A673 (cell line): Measurements from ENCODE around the gene BRPF1. TPM values are rescaled to one million over a fixed set of nuclear protein-coding genes. Genes with fewer than 3 reads are reported as not detected.

Experiments used
- BruUV-seq: library from RNA; stranded (reverse); fragments of 400-500 nt; replicated peaks from 2 replicates; lab custom pipeline; 2021; lab: Mats Ljungman, UMichigan
- CTCF ChIA-PET: fragments of 300-600 bp; sonication (Branson Sonifier 250); formaldehyde crosslinking; loops from one replicate; lab custom pipeline; 2022; ENCODE audit warnings: antibody characterized with exemption; lab: Charles Lee
- POLR2A ChIA-PET: fragments of 300-600 bp; sonication (Branson Sonifier 250); formaldehyde crosslinking; loops from one replicate; lab custom pipeline; 2022; ENCODE audit warnings: antibody characterized with exemption; ENCODE audit not compliant: low non-redundant PET; lab: Charles Lee
- DNase-seq: peaks from one replicate; pipeline ENCODE4 v3.0.0-alpha.2; 2015; ENCODE audit warnings: low spot score
- H3K27ac ChIP-seq: fragments of 200-600 bp; sonication (generic); 2 replicates; pipeline ENCODE4 v1.5.1; 2016; ENCODE audit warnings: mixed run types, low read depth, mild to moderate bottlenecking, mixed read lengths, antibody characterized with exemption, low read length; ENCODE audit not compliant: poor library complexity, severe bottlenecking
- H3K27me3 ChIP-seq: fragments of 200-600 bp; sonication (generic); replicated peaks from 2 replicates; pipeline ENCODE4 v1.6.1; 2017; ENCODE audit warnings: mixed run types, low read depth, mild to moderate bottlenecking, mixed read lengths, antibody characterized with exemption, low read length; ENCODE audit not compliant: insufficient read depth, poor library complexity
- H3K36me3 ChIP-seq: fragments of 200-600 bp; sonication (generic); 2 replicates; pipeline ENCODE4 v1.6.1; 2016; ENCODE audit warnings: mixed run types, mild to moderate bottlenecking, mixed read lengths, antibody characterized with exemption, low read length; ENCODE audit not compliant: insufficient read depth, poor library complexity, severe bottlenecking
- H3K4me1 ChIP-seq: fragments of 200-600 bp; sonication (generic); 2 replicates; pipeline ENCODE4 v1.6.1; 2017; ENCODE audit warnings: mixed run types, mild to moderate bottlenecking, mixed read lengths, antibody characterized with exemption, low read length; ENCODE audit not compliant: insufficient read depth, poor library complexity, severe bottlenecking
- H3K4me3 ChIP-seq: fragments of 200-600 bp; sonication (generic); 2 replicates; pipeline ENCODE4 v1.5.1; 2016; ENCODE audit warnings: low read depth, mixed run types, mild to moderate bottlenecking, mixed read lengths, low read length; ENCODE audit not compliant: poor library complexity, severe bottlenecking
- H3K9me3 ChIP-seq: fragments of 200-600 bp; sonication (generic); 2 replicates; pipeline ENCODE4 v1.6.1; 2016; ENCODE audit warnings: mixed run types, low read depth, mild to moderate bottlenecking, mixed read lengths, antibody characterized with exemption, low read length; ENCODE audit not compliant: poor library complexity, severe bottlenecking
- CTCF ChIP-seq: fragments of 300-800, 200-600 bp; sonication (generic); conservative IDR thresholded peaks from 2 replicates; pipeline ENCODE4 v1.5.1; 2017; ENCODE audit warnings: low read depth, mild to moderate bottlenecking, antibody characterized with exemption, low read length, moderate library complexity, mixed read lengths
- EZH2 ChIP-seq: fragments of 200-600 bp; sonication (generic); IDR thresholded peaks from 2 replicates; pipeline ENCODE4 v1.6.1; 2017; ENCODE audit warnings: borderline replicate concordance, low read depth, mild to moderate bottlenecking, mixed read lengths, antibody characterized with exemption, low read length; ENCODE audit not compliant: poor library complexity, severe bottlenecking
- intact Hi-C: fragments of 100-400 bp; cut with micrococcal nuclease; formaldehyde crosslinking; loops from one replicate; pipeline ENCODE4 v1.10.0; 2022; ENCODE audit not compliant: unreplicated experiment
- total RNA-seq: library from RNA; stranded (reverse); gene quantifications from 2 replicates; pipeline ENCODE4 v1.2.3, GENCODE V29; 2021

The BRPF1 gene
- total RNA-seq, 1 experiment from 2014 or later: 32.0 TPM

GRCh38 chr3:9736831-9737230 is 5.3 kb downstream of the BRPF1 start:
- Histone ChIP-seq H3K27me3 (no peaks in the 10 kb centered on the region), H3K4me3 (no peak overlapping the region), H3K4me1 (peaks cover 12% of the 10 kb centered on the region), H3K36me3 (peaks cover 77% of the 10 kb centered on the region), H3K27ac (no peak overlapping the region), H3K9me3 (no peaks in the 10 kb centered on the region)
- DNase-seq: no peak
- intact Hi-C loops: loop anchor here (10.0 kb wide), 1 partner anchor 232 kb away; no protein-coding TSS in a partner anchor
- ChIA-PET POLR2A (no interaction called here), CTCF (no interaction called here)
- no TSS peak for BruUV-seq
- TF ChIP-seq EZH2 (no peak), CTCF (no peak)

- Histone ChIP-seq H3K27ac (no peak overlapping the region), H3K36me3 (peaks cover 94% of the 10 kb centered on the region), H3K27me3 (no peaks in the 10 kb centered on the region), H3K9me3 (no peaks in the 10 kb centered on the region), H3K4me1 (no peaks in the 10 kb centered on the region), H3K4me3 (no peak overlapping the region)
- BruUV-seq: no TSS peak
- DNase-seq: no peak
- TF ChIP-seq CTCF (no peak), EZH2 (no peak)
- POLR2A ChIA-PET: no interaction called here
- intact Hi-C loops: loop anchor here (10.0 kb wide), 1 partner anchor 234 kb away; no protein-coding TSS in a partner anchor
- CTCF ChIA-PET: no interaction called here
These were observed 7.6 kb downstream of the BRPF1 start for GRCh38 chr3:9739181-9739580.

GRCh38 chr3:9742560-9742959 is 11.0 kb downstream of the BRPF1 start:
- intact Hi-C loops: no loop called here
- CTCF ChIA-PET: no interaction called here
- Histone ChIP-seq H3K27ac (no peak overlapping the region), H3K27me3 (no peaks in the 10 kb centered on the region), H3K4me1 (no peaks in the 10 kb centered on the region), H3K4me3 (no peak overlapping the region), H3K36me3 (peaks cover 99% of the 10 kb centered on the region), H3K9me3 (no peaks in the 10 kb centered on the region)
- no TSS peak for BruUV-seq
- TF ChIP-seq EZH2: no peak
- no peak for TF ChIP-seq CTCF
- DNase-seq: no peak
- POLR2A ChIA-PET: interaction anchor here (0.6 kb wide), 1 partner anchor 97 kb away, joined by 8 read pairs; no protein-coding TSS in a partner anchor
